AG04449 (cell line): ENCODE measurements around the gene ORM2.

Experiments used
- CTCF ChIA-PET: fragments of 350-600 bp; formaldehyde crosslinking; extraction: SDS; loops from one replicate; lab custom pipeline; 2021; ENCODE audit warnings: antibody characterized with exemption; lab: Yijun Ruan, JAX
- POLR2A ChIA-PET: fragments of 400-600, 350-600 bp; formaldehyde crosslinking; extraction: SDS; loops from one replicate; lab custom pipeline; 2020; ENCODE audit warnings: antibody characterized with exemption, inconsistent platforms; lab: Yijun Ruan, JAX
- DNase-seq: peaks from one replicate; pipeline ENCODE4 v3.0.0-alpha.2; 2010; ENCODE audit warnings: low read depth, low spot score
- H3K4me3 ChIP-seq: 2 replicates; pipeline ENCODE4 v1.5.1; 2011; ENCODE audit warnings: low read depth, mild to moderate bottlenecking, control low read depth, low read length
- CTCF ChIP-seq: IDR thresholded peaks from one replicate; pipeline ENCODE4 v1.5.1; 2011; ENCODE audit warnings: mild to moderate bottlenecking, moderate library complexity, low read length, control low read depth, inconsistent platforms; ENCODE audit not compliant: insufficient read depth; ENCODE audit errors: missing control alignments

Gene ORM2

GRCh38 chr9:114314881-114315722 is 14.6 kb upstream of the ORM2 start:
- no peak for TF ChIP-seq CTCF
- POLR2A ChIA-PET = no interaction called here
- H3K4me3 ChIP-seq = no peak overlapping the region
- CTCF ChIA-PET = interaction anchor here (1.0 to 3.1 kb wide), 4 partner anchors 24 to 232 kb away, joined by 3 to 15 read pairs (median 8); no protein-coding TSS in a partner anchor
- no peak for DNase-seq

- DNase-seq = no peak
- POLR2A ChIA-PET = no interaction called here
- CTCF ChIA-PET = interaction anchor here (0.9 to 3.1 kb wide), 6 partner anchors 23 to 233 kb away, joined by 3 to 15 read pairs (median 4); no protein-coding TSS in a partner anchor
- no peak for TF ChIP-seq CTCF
- no peak overlapping the region for H3K4me3 ChIP-seq
Measured at GRCh38 chr9:114315723-114316363, 13.8 kb upstream of the ORM2 start.

- POLR2A ChIA-PET = no interaction called here
- no peak for DNase-seq
- CTCF ChIA-PET = interaction anchor here (0.9 to 3.1 kb wide), 7 partner anchors 24 to 234 kb away, joined by 3 to 15 read pairs (median 4); no protein-coding TSS in a partner anchor
- H3K4me3 ChIP-seq = no peak overlapping the region
- no peak for TF ChIP-seq CTCF
Measured at GRCh38 chr9:114316605-114317230, 13.0 kb upstream of the ORM2 start.

- DNase-seq = peak; percentile 47
- ChIA-PET CTCF (interaction anchor here (1.4 to 3.1 kb wide), 3 partner anchors 208 to 235 kb away, joined by 4 to 15 read pairs (median 5); no protein-coding TSS in a partner anchor), POLR2A (no interaction called here)
- TF ChIP-seq CTCF = no peak
- no peak overlapping the region for H3K4me3 ChIP-seq
Measured at GRCh38 chr9:114317665-114318357, 11.9 kb upstream of the ORM2 start.

- POLR2A ChIA-PET = no interaction called here
- CTCF ChIA-PET = no interaction called here
- no peak for TF ChIP-seq CTCF
- DNase-seq = no peak
- no peak overlapping the region for H3K4me3 ChIP-seq
Measured at GRCh38 chr9:114318416-114318815, 11.3 kb upstream of the ORM2 start.
